NCI-H2227 (cell line): ENCODE measurements around the gene SMPD2.

ENCODE experiments used
- DNase-seq: peaks from one replicate; lab custom pipeline; 2025; ENCODE audit not compliant: unreplicated experiment; lab: John Stamatoyannopoulos, UW

SMPD2 gene, protein sequence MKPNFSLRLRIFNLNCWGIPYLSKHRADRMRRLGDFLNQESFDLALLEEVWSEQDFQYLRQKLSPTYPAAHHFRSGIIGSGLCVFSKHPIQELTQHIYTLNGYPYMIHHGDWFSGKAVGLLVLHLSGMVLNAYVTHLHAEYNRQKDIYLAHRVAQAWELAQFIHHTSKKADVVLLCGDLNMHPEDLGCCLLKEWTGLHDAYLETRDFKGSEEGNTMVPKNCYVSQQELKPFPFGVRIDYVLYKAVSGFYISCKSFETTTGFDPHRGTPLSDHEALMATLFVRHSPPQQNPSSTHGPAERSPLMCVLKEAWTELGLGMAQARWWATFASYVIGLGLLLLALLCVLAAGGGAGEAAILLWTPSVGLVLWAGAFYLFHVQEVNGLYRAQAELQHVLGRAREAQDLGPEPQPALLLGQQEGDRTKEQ

DNA sequence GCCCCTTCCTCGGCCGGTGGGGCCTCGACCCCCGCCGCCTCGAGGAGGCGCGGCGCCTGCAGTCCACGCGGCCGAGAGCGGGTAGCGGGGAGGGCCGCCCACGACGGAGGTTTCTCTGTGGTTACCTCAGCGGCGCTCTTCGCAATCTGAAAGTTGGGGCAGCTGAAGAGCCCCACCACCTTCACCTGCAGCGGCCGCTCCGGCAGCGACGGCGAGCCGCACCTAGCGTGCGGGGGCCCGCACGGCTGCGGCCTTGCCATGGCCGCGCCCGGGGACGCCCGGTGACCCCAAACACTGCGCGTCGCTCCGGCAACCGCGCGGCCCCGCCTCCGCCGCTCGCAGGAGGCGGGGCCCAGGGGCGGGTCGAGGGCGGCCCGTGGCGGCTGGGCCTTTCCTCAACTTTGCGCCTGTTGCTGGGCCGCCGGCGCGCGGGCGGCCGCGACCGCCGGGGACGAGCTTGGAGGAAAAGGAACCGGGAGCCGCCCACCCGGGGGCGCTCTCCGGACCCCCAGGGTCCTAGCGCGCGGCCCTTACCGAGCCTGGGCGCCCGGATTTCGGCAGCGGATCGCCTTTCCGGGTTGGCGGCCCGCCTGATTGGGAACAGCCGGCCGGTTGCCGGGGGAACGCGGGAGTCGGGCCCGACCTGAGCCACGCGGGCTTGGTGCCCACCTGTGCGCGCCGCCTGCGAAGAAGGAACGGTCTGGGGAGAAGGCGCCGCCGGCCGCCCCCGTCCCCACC lies at the start of gene SMPD2, which contains the start of gene PPIL6:
Gene SMPD2 (plus strand): TSS at position 394 of the 738 bp plus-strand sequence. CDS start 398 bp downstream, outside the sequence.
Gene PPIL6 (minus strand): TSS at position 298 of the 738 bp plus-strand sequence. CDS start 38 bp downstream, at position 260.
- peak; percentile 90 for DNase-seq

DNA sequence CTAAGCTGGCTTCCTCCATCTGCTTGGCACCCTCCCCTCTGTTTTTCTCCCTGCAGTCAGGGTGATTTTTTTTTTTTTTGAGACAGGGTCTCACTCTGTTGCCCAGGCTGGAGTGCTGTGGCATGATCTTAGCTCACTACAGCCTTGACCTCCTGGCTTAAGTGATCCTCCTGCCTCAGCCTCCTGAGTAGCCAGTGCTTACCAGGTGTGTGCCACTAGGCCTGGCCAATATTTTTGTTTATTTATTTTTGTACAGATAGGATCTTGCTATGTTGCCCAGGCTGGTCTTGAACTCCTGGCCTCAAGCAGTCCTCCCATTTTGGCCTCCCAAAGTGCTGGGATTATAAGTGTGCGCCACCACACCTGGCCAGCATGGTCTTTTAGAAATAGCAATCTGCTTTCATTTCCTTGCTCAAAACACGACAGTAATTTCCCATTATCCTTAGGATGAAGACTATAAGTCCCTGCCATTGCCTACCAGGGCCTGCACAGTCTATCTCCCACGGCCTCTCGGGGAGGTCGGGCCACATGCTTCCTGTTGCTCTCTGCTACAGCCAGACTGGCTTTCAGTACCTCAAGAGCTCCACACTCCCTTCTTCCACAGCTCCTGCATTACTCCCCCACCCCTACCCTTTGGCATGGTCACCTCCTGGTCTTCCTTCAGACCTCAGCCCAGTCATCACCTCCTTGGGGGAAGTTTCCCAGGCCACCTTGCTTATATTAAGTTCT lies 47.2 kb upstream of the SMPD2 start:
- DNase-seq = no peak

DNA sequence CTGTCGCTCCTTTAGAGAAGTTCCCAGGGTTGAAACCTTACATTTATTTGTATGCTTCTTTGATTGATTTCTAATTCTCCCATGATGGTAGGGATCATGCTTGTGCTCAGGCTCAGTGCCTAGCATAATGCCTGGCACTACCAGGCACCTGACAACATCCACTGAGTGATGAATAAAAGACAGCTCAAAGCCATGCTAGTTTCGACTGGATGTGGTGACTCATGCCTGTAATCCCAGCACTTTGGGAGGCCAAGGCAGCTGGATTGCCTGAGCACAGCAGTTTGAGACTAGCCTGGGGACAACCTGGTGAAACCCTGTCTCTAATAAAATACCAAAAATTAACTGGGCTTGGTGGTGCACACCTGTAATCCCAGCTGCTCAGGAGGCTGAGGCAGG lies 46.6 kb upstream of the SMPD2 start:
- DNase-seq = no peak

DNA sequence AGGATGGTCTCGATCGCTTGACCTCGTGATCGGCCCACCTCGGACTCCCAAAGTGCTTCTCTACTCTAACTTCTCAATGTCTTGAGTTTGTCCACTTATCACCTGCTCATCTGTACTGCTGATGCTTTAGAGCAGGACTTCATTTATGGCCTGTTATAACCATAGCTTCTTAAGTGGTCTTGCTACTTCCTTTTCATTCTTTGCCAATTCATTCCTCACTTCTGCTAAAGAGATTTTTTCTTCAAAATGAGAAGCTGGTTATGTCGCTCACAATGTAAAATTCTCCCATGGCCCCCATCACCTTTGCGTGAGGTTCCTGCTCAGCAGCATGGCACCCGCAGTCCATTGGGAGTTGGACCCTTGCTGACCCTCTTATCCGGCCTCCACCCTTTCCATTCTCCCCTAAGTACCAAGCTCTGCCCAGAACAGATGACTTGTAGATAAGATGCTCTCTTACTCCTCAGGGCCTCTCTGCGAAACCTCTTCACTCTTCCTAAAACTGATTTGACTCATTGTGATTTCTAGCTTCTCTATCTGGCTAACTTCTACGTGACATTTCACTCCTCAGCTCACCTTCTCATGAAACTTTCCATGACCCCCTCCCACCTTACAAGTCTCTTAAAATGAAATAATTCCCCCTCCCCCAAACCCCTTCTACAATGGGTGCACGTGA lies 44.3 kb upstream of the SMPD2 start:
- DNase-seq = no peak

DNA sequence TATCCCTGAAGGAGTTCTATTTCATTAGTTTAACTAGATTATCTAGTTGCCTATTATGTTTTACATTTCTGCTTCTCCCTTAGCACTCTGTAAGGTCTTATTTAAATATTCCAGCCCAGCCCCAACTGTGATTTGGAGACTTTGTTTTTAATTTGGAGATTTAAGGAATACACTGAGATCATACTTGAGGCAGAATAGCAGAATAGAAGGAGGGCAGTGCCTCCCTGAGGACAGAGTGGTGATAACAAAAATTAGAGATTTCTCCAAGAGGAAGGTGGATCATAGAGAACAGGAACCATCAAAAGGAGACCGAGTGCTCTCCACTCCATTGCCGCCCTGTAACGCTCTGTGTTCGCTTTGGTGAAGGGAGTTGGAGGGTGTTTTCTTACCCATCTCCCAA lies 43.5 kb upstream of the SMPD2 start:
- DNase-seq = no peak

DNA sequence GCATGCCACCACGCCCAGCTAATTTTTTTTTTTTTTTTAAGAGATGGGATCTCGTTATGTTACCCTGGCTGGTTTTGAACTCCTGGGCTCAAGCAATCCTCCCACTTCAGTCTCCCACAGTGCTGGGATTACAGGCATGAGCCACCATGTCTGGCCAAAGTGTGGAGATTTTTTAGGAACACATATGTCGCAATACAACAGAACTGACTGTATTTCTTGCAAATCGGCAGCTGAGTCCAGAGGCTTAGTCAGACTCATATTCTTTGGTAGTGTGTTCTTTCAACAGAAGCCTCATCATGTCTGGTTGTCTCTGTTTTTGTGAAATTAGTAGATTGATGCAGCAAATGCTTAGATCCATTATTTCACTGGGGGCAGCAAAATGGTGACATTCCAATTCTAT lies 34.3 kb upstream of the SMPD2 start:
- no peak for DNase-seq

DNA sequence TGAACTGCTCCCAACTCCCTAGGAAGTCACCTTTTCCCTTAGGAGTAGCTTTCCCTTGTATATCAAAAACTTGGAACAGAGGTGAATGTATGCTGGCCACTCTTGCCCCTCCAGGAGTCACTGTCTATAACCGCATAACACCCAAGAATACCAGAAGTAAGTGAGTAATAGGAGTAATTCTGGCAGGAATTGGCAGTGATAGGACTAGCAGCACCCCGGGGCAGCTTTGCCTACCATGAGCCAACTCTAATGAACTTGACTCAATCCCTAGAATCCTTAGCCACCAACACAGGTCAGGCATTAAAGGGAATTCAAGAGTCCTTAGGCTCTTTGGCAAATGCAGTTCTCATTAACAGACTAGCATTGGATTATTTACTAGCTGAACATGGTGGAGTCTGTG lies 29.5 kb upstream of the SMPD2 start:
- DNase-seq = no peak

DNA sequence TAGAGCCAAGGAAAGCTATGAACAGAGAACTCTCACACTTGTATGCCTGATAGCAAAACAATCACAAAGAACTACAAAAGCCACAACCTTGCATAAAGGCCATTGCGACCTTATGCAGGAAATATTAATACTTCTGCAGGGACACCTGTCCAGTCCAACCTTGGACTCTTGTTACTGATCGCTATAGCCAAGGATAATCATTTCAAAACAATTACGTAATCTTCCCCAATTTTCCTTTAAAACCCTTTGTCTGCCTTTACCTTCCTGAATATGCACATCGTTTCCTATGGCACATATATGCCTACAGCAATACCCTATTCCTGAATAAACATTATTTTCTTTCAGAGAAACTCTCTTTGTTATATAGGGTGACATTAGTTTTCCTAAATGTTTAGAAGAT lies 22.9 kb upstream of the SMPD2 start:
- DNase-seq = no peak

DNA sequence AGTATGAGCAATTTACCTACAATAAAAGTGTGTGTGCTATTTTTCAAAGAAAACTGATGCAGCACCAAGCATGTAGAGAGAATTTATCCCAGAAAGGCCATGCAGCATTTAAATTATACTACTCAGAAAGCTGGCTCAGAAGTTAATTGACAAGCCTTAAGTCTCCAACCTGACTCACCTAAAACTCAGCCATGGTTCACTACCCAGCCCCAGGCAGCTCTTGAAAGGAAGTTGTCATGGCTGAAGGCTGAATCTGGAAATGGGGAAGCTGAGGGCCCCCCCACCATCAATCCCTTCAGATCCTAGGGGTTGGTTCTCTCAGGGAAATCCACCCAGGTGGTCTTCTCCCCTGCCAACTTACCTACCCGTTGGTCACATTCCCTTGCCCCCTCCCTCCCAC lies 19.8 kb upstream of the SMPD2 start:
- no peak for DNase-seq

DNA sequence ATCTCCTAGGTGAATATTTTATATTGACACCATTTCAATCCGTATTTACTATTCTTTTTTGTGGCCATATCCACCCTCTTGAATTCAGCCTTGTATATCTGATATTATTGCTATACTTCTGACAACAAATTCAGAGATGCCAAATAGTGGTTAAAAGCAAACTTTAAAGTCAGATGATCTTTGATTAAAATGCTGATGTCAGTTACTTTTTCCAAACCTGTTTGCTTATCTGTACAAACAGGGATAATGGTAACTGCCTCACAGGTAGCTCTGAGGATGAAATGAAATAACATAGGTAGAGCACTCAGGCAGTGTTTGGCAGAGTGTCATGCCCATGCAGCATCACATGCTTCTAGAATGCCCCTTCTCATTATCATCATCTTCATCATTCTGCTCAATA lies 19.3 kb upstream of the SMPD2 start:
- no peak for DNase-seq

DNA sequence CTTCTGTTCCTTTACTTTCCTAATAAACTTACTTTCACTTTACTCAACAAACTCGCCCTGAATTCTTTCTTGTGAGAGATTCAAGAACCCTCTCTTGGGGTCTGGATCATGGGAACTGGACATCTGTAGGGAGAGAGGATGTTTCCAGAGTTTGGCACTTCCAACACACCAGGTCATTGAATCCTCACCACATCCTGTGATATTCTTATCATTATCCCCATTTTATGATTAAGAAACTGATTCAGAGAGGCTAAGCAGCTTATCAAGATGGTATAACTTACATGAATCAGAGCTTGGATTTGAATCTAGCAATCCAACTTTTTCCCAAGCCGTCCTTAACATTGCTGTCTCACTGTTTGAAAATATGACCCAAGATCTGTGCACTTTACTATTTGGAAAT lies 15.6 kb upstream of the SMPD2 start:
- DNase-seq = no peak

DNA sequence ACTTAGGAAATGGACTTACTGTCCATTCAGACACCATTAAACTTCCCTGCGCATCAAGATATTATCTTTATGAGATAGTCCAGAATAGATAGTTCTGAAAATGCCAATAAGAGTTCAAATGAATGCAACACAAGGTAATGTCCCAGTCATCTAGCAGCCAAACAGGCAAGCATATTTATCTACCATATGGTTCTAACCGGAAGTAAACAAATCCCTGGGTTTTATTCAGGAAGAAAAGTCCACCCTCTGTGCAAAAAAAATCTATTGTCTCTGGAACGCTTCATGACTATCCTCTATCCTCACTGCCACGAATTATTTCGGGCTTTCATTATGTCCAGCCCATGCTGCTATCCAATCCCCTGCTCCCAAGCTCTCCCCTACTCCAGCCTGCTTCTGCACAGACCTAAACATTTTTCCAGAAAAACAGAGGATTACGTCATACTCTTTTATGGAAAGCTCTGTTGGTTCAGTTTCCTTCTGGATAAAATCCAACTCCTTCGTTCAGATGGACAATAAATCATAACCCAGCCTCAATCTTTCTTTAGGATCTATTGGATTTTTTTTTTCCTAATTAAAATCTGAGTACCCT lies 11.5 kb upstream of the SMPD2 start:
- DNase-seq = no peak

DNA sequence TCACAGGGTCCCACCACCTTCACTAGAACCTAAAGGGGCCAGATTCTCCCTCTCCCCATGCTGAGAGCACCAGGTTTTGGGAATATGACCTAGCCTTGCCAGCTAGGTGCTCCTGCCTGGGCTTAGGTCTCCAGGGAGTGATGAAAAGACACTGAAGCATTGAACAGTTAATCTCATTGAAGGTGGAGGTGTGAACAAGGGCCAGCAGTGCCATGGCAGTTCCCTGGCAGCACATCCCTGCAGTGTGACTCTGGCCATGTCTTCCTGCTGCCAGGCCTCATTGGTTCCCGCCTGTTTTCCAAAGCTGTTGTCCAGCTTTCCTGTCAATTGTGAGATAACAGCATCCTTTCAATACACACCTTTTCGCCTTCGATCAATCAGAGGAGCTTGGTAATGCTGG lies 11.0 kb upstream of the SMPD2 start:
- no peak for DNase-seq

DNA sequence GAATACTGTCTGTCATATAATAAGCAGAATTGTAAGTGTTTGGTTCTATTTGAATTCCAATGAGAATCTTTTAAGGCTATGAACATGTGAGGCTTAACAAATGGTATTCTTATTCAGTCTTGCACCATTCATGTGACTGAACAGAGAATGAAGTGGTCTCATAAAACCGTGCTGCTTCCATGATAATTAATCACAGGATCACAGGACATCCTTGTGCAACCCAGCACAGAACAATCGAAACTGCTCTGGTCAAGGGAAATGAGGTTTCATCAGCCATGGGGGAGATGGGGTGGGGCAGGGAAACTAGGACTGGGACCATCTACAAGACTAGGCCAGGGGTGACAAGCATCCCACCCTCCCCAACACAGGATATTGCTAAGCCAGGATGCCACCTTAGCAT lies 6.1 kb upstream of the SMPD2 start:
- DNase-seq = no peak

DNA sequence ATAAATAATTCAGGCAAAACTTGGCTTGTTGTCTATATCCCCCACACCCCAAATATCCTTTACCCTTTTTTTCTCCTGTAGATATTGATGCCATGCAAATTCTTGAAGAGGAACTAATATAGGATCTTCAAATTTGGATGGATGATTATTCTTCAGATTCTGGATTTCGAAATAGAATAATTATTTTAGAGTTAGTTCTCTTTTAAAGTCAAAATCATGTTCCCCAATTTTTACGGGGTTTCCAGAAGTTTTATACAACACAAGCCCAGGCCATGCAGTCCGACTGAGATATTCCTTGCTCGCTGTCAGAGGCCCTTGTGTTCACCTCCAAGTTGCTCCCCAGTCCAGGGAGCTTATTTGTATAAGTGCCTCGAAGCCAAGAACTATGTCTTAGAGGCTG lies 4.5 kb upstream of the SMPD2 start:
- no peak for DNase-seq

DNA sequence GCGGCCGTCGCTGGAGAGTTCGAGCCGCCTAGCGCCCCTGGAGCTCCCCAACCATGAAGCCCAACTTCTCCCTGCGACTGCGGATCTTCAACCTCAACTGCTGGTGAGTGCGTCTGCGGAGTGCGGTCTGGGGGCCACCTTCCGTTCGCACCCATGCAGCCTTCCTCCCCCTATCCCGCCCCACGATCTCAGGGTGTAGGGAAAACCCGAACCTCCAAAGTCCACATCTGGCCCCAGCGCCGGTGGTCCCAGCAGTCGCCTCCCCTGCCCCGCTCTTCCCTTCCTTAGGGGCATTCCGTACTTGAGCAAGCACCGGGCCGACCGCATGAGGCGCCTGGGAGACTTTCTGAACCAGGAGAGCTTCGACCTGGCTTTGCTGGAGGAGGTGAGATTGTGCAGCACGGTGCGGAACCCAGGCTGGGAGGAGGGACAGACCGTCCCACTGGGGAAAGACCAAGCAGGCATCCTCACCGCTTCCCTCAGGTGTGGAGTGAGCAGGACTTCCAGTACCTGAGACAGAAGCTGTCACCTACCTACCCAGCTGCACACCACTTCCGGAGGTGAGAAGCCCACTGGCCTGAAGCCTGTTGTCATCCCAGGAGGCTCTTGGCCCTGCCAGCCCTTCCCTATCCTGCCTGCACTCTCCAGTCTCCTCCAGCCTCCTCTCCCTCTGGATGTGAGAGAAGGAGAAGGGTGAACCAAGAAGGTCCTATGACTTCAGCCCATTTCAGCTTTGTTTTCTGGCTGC lies 719 bp downstream of the SMPD2 start:
- peak; percentile 50 for DNase-seq

DNA sequence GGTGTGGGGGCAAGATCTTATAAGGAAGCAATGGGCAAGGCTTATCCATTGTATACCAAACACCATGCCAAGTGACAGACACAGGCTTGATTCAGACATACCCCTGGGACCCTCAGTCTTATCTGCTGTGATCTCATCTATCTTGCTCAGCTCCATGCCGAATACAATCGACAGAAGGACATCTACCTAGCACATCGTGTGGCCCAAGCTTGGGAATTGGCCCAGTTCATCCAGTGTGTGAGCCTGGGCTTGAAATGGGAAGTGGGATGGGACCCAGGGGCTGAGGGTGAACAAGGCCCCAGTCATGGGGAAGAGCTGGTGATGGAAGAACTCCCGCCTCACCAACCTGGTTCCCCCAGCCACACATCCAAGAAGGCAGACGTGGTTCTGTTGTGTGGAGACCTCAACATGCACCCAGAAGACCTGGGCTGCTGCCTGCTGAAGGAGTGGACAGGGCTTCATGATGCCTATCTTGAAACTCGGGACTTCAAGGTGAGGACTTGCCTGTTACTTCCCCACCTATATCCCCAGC lies 1.9 kb downstream of the SMPD2 start:
- no peak for DNase-seq

DNA sequence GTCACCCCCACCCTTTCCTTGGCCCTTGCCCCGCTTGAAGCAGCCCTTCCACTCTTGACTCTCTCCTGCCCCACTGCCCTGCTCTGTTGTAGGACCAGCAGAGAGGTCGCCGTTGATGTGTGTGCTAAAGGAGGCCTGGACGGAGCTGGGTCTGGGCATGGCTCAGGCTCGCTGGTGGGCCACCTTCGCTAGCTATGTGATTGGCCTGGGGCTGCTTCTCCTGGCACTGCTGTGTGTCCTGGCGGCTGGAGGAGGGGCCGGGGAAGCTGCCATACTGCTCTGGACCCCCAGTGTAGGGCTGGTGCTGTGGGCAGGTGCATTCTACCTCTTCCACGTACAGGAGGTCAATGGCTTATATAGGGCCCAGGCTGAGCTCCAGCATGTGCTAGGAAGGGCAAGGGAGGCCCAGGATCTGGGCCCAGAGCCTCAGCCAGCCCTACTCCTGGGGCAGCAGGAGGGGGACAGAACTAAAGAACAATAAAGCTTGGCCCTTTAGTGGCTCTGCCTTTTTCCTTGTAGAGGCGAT lies 3.0 kb downstream of the SMPD2 start:
- DNase-seq = no peak

DNA sequence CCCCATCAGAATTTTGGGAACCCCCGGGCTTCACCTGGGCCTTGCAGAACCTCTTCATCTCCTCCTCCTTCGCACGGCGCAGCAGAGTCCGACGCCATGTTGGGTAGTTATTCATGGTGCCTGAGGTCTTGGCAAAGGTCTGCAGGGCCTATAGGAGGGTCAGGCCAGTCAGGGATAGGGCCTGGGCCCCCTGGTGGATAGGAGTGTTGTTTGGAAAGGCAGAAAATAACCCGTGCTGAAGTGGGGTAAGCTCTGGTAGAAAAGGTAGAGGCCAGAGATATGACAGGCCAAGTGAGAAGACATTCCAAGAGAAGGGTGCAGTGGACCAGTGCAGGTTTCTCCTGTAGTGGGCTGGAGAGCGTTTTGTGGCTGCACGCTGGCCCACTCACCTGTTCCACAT lies 4.9 kb downstream of the SMPD2 start:
- no peak for DNase-seq

DNA sequence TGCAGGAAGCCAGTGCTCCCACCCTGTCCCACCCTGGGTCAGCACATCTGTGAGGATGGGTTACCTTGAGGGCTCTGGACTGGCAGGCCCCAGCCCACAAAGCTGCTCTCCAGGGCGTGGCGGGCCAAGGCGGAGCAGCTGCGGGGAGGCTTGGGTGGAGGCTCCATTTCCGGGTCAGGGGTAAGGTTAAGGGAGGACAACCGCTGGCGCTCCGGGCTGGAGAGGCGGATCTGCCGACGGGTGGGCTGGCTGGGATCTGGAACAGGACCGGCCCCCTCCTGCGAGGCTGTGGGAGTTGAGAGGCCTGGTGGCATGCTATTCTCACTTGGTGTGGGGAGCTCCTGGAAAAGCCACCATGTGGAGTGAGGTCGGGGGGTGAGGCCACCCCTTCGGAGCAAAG lies 5.5 kb downstream of the SMPD2 start:
- DNase-seq = no peak
